Parathyroid adenoma (tissue), 2 donors: ENCODE data around the gene ARPC2.

Experiments used
- H2AFZ ChIP-seq: fragments of 300-600 bp; sonication (generic); one replicate; pipeline ENCODE4 v1.7.0; 2017; ENCODE audit warnings: antibody characterized with exemption, mild to moderate bottlenecking
- H3K27ac ChIP-seq: fragments of 300-600 bp; sonication (generic); one replicate; pipeline ENCODE4 v1.7.0; 2017
- H3K27me3 ChIP-seq: fragments of 300-600 bp; sonication (generic); one replicate; pipeline ENCODE4 v1.7.0; 2017; ENCODE audit warnings: low read length; ENCODE audit not compliant: control insufficient read depth, insufficient read depth
- H3K36me3 ChIP-seq: fragments of 300-600 bp; sonication (generic); one replicate; pipeline ENCODE4 v1.7.0; 2017; ENCODE audit warnings: low read length; ENCODE audit not compliant: control insufficient read depth, insufficient read depth
- H3K4me1 ChIP-seq: fragments of 300-600 bp; sonication (generic); one replicate; pipeline ENCODE4 v1.7.0; 2017; ENCODE audit warnings: control low read depth
- H3K4me2 ChIP-seq: fragments of 300-600 bp; sonication (generic); one replicate; pipeline ENCODE4 v1.7.0; 2017; ENCODE audit warnings: low read length
- H3K4me3 ChIP-seq: fragments of 300-600 bp; sonication (generic); one replicate; pipeline ENCODE4 v1.7.0; 2017; ENCODE audit warnings: low read depth, low read length
- H3K79me2 ChIP-seq: fragments of 300-600 bp; sonication (generic); one replicate; pipeline ENCODE4 v1.7.0; 2017; ENCODE audit warnings: control low read depth
- H3K9ac ChIP-seq: fragments of 300-600 bp; sonication (generic); one replicate; pipeline ENCODE4 v1.7.0; 2017; ENCODE audit warnings: mild to moderate bottlenecking
- H3K9me3 ChIP-seq: fragments of 300-600 bp; sonication (generic); one replicate; pipeline ENCODE4 v1.7.0; 2017; ENCODE audit warnings: low read length; ENCODE audit not compliant: control insufficient read depth
- CTCF ChIP-seq: fragments of 300-600 bp; sonication (generic); IDR thresholded peaks from one replicate; pipeline ENCODE4 v1.7.0; 2017; ENCODE audit warnings: antibody characterized with exemption, mild to moderate bottlenecking
- donor health status: primary hyperparathyroidism.

ARPC2 gene

DNA sequence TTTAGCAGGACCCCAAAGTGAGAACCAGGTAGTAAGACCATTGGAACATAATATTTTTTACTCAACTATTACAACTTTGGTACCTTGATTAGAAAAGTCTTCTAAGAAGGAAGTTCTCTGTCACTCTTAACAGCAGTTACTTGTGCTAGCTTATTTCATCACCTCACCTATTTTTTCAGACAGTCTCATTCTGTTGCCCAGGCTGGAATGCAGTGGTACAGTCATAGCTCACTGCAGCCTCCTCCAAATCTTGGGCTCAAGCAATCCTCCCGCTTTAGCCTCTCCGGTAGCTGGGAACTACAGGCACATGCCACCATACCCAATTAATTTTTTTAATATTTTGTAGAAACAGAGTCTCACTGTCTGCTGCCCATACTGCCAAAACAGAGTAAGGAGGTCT lies 18.0 kb downstream of the ARPC2 start:
- Histone ChIP-seq H3K36me3 (no peaks in the 10 kb centered on the region), H3K4me1 (no peaks in the 10 kb centered on the region), H3K27me3 (no peaks in the 10 kb centered on the region), H3K4me2 (no peak overlapping the region), H3K4me3 (no peak overlapping the region), H3K9me3 (no peaks in the 10 kb centered on the region), H3K9ac (no peak overlapping the region), H3K79me2 (peaks cover 7% of the 10 kb centered on the region), H3K27ac (no peak overlapping the region), H2AFZ (no peak overlapping the region)
- no peak for TF ChIP-seq CTCF

- no peak for TF ChIP-seq CTCF
- no peaks in the 10 kb centered on the region for H3K4me1 ChIP-seq
- peaks cover 3% of the 10 kb centered on the region for H3K79me2 ChIP-seq
- no peak overlapping the region for H3K9ac ChIP-seq
- no peaks in the 10 kb centered on the region for H3K36me3 ChIP-seq
- H3K4me3 ChIP-seq, result no peak overlapping the region
- no peak overlapping the region for H3K27ac ChIP-seq
- H3K9me3 ChIP-seq, result no peaks in the 10 kb centered on the region
- no peaks in the 10 kb centered on the region for H3K27me3 ChIP-seq
- no peak overlapping the region for H2AFZ ChIP-seq
- no peak overlapping the region for H3K4me2 ChIP-seq
Measured at GRCh38 chr2:218236829-218237228, 19.8 kb downstream of the ARPC2 start.

- Histone ChIP-seq H3K79me2 (peaks cover 3% of the 10 kb centered on the region), H3K4me2 (no peak overlapping the region), H3K27me3 (no peaks in the 10 kb centered on the region), H2AFZ (no peak overlapping the region), H3K9me3 (no peaks in the 10 kb centered on the region), H3K4me1 (no peaks in the 10 kb centered on the region), H3K4me3 (no peak overlapping the region), H3K9ac (no peak overlapping the region), H3K27ac (no peak overlapping the region), H3K36me3 (no peaks in the 10 kb centered on the region)
- no peak for TF ChIP-seq CTCF
Measured at GRCh38 chr2:218238887-218239286, 21.9 kb downstream of the ARPC2 start.

- H3K4me2 ChIP-seq, result no peak overlapping the region
- peaks cover 3% of the 10 kb centered on the region for H3K79me2 ChIP-seq
- no peaks in the 10 kb centered on the region for H3K4me1 ChIP-seq
- H3K27me3 ChIP-seq, result no peaks in the 10 kb centered on the region
- no peak overlapping the region for H3K27ac ChIP-seq
- H2AFZ ChIP-seq, result no peak overlapping the region
- no peaks in the 10 kb centered on the region for H3K36me3 ChIP-seq
- TF ChIP-seq CTCF, result no peak
- no peak overlapping the region for H3K4me3 ChIP-seq
- no peaks in the 10 kb centered on the region for H3K9me3 ChIP-seq
- H3K9ac ChIP-seq, result no peak overlapping the region
Measured at GRCh38 chr2:218244204-218244603, 27.2 kb downstream of the ARPC2 start.

- TF ChIP-seq CTCF, result no peak
- H3K9ac ChIP-seq, result no peak overlapping the region
- H3K4me3 ChIP-seq, result no peak overlapping the region
- no peaks in the 10 kb centered on the region for H3K4me1 ChIP-seq
- no peak overlapping the region for H2AFZ ChIP-seq
- H3K9me3 ChIP-seq, result no peaks in the 10 kb centered on the region
- H3K27ac ChIP-seq, result no peak overlapping the region
- H3K4me2 ChIP-seq, result no peak overlapping the region
- H3K79me2 ChIP-seq, result peaks cover 3% of the 10 kb centered on the region
- H3K36me3 ChIP-seq, result no peaks in the 10 kb centered on the region
- no peaks in the 10 kb centered on the region for H3K27me3 ChIP-seq
Measured at GRCh38 chr2:218244665-218245064, 27.7 kb downstream of the ARPC2 start.
